ENCODE data around the gene SLC17A4. TPM values are rescaled to one million over a fixed set of nuclear protein-coding genes. Genes with fewer than 3 reads are reported as not detected.

Gene SLC17A4
- total RNA-seq, 1 experiment from 2014 or later: not detected

DNA sequence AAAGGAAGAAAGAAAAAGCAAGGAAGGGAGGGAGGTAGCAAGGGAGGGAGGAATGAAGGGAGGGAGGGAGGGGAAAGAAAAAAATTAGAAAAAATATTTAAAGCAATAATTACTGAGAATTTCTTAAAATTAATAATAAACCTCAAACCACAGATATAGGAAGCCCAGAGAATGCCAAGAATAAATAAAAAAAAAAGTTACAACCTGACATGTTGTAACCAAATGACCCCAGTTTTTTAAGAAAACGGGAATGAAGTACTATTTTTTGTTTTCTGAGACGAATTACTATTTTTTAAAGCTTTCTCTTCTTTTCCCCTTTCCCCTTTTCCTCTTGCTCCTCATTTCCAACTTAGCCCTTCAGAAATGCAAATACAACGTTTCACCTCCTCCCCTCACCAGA lies 60.7 kb downstream of the SLC17A4 start:
- H3K9me3 ChIP-seq (ENCODE audit: low read depth, low read length, poor library complexity, severe bottlenecking): no peaks in the 10 kb centered on the region
- H3K4me3 ChIP-seq (ENCODE audit: low read depth, low read length, poor library complexity, severe bottlenecking): no peak overlapping the region
- H3K36me3 ChIP-seq (ENCODE audit: insufficient read depth, low read length, poor library complexity, severe bottlenecking): no peaks in the 10 kb centered on the region
- no peak overlapping the region for H3K27ac ChIP-seq (ENCODE audit: low read depth, low read length, poor library complexity, severe bottlenecking)
- DNase-seq (ENCODE audit: low spot score): no peak
- CTCF ChIA-PET: interaction anchor here (0.8 kb wide), 1 partner anchor 565 kb away, joined by 10 read pairs; no protein-coding TSS in a partner anchor
- H3K4me1 ChIP-seq (ENCODE audit: insufficient read depth, low read length, poor library complexity, severe bottlenecking): no peaks in the 10 kb centered on the region
- POLR2A ChIA-PET (ENCODE audit: low non-redundant PET): no interaction called here
- intact Hi-C loops (cut with micrococcal nuclease; ENCODE audit: unreplicated experiment): no loop called here
- BruUV-seq (replicated peaks): no TSS peak
- TF ChIP-seq, protein P1, sequence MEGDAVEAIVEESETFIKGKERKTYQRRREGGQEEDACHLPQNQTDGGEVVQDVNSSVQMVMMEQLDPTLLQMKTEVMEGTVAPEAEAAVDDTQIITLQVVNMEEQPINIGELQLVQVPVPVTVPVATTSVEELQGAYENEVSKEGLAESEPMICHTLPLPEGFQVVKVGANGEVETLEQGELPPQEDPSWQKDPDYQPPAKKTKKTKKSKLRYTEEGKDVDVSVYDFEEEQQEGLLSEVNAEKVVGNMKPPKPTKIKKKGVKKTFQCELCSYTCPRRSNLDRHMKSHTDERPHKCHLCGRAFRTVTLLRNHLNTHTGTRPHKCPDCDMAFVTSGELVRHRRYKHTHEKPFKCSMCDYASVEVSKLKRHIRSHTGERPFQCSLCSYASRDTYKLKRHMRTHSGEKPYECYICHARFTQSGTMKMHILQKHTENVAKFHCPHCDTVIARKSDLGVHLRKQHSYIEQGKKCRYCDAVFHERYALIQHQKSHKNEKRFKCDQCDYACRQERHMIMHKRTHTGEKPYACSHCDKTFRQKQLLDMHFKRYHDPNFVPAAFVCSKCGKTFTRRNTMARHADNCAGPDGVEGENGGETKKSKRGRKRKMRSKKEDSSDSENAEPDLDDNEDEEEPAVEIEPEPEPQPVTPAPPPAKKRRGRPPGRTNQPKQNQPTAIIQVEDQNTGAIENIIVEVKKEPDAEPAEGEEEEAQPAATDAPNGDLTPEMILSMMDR (conservative IDR thresholded peaks at IDR 0.05; ENCODE audit: low read depth, low read length): no peak
- TF ChIP-seq EZH2 (IDR thresholded peaks at IDR 0.05; ENCODE audit: borderline replicate concordance, low read depth, low read length, poor library complexity, severe bottlenecking): no peak
- H3K27me3 ChIP-seq (replicated peaks; ENCODE audit: insufficient read depth, low read depth, low read length, poor library complexity): peaks cover 4% of the 10 kb centered on the region

- no TSS peak for BruUV-seq (replicated peaks)
- POLR2A ChIA-PET (ENCODE audit: low non-redundant PET): no interaction called here
Measured at GRCh38 chr6:25816252-25816651, 61.7 kb downstream of the SLC17A4 start.

DNA sequence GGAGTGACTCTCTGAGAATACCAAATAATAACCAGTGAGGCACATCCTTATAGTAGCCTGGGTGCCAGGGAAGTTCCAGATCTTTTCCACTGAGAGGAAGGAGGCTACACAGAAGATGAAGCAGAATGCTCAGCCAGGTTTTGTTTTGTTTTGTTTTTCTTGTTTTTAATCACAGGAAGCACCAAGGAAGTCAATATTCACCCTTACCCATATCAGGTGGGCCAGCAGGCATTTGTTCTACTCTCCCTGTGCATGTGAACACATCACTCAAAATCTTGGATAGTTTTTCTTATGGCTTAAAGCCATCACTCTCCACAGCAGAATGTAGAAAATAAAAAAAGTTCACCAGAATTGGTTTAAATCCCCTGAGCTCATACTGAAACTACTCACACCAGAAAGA lies 66.8 kb downstream of the SLC17A4 start:
- ChIA-PET CTCF (no interaction called here), POLR2A (ENCODE audit: low non-redundant PET) (no interaction called here)
- H3K4me1 ChIP-seq (ENCODE audit: insufficient read depth, low read length, poor library complexity, severe bottlenecking): no peaks in the 10 kb centered on the region
- H3K27ac ChIP-seq (ENCODE audit: low read depth, low read length, poor library complexity, severe bottlenecking): no peak overlapping the region
- intact Hi-C loops (cut with micrococcal nuclease; ENCODE audit: unreplicated experiment): no loop called here
- TF ChIP-seq, protein P1 (conservative IDR thresholded peaks at IDR 0.05; ENCODE audit: low read depth, low read length): no peak
- TF ChIP-seq EZH2 (IDR thresholded peaks at IDR 0.05; ENCODE audit: borderline replicate concordance, low read depth, low read length, poor library complexity, severe bottlenecking): no peak
- no TSS peak for BruUV-seq (replicated peaks)
- H3K9me3 ChIP-seq (ENCODE audit: low read depth, low read length, poor library complexity, severe bottlenecking): no peaks in the 10 kb centered on the region
- H3K27me3 ChIP-seq (replicated peaks; ENCODE audit: insufficient read depth, low read depth, low read length, poor library complexity): peaks cover 32% of the 10 kb centered on the region
- no peak overlapping the region for H3K4me3 ChIP-seq (ENCODE audit: low read depth, low read length, poor library complexity, severe bottlenecking)
- H3K36me3 ChIP-seq (ENCODE audit: insufficient read depth, low read length, poor library complexity, severe bottlenecking): no peaks in the 10 kb centered on the region
- DNase-seq (ENCODE audit: low spot score): no peak

More at GRCh38 chr6:25816252-25816651, 61.7 kb downstream of the SLC17A4 start:
- no peaks in the 10 kb centered on the region for H3K4me1 ChIP-seq (ENCODE audit: insufficient read depth, low read length, poor library complexity, severe bottlenecking)
- no peak overlapping the region for H3K27ac ChIP-seq (ENCODE audit: low read depth, low read length, poor library complexity, severe bottlenecking)
- DNase-seq (ENCODE audit: low spot score): no peak
- intact Hi-C loops (cut with micrococcal nuclease; ENCODE audit: unreplicated experiment): no loop called here
- H3K27me3 ChIP-seq (replicated peaks; ENCODE audit: insufficient read depth, low read depth, low read length, poor library complexity): peaks cover 4% of the 10 kb centered on the region
- no peaks in the 10 kb centered on the region for H3K9me3 ChIP-seq (ENCODE audit: low read depth, low read length, poor library complexity, severe bottlenecking)
- no peak for TF ChIP-seq EZH2 (IDR thresholded peaks at IDR 0.05; ENCODE audit: borderline replicate concordance, low read depth, low read length, poor library complexity, severe bottlenecking)
- TF ChIP-seq, protein P1 (conservative IDR thresholded peaks at IDR 0.05; ENCODE audit: low read depth, low read length): no peak
- H3K36me3 ChIP-seq (ENCODE audit: insufficient read depth, low read length, poor library complexity, severe bottlenecking): no peaks in the 10 kb centered on the region
- CTCF ChIA-PET: no interaction called here
- H3K4me3 ChIP-seq (ENCODE audit: low read depth, low read length, poor library complexity, severe bottlenecking): no peak overlapping the region
